HG03039 (cell line): ENCODE results near the gene MRPL1.
"Not testable (repeated sequence)": the region's sequence is repeated elsewhere in the genome, so short reads cannot be mapped to it uniquely, and the experiment has no call there.

Experiments
- ATAC-seq: cut with Tn5 transposase; IDR thresholded peaks from one replicate; pipeline ENCODE4 v1.9.1; 2021; ENCODE audit warnings: mild to moderate bottlenecking, moderate library complexity; ENCODE audit not compliant: unreplicated experiment

MRPL1 gene

GRCh38 chr4:77849278-77849965 lies 13.2 kb upstream of the MRPL1 start:
- ATAC-seq = no peak

- peak; percentile 84 for ATAC-seq
Observed at GRCh38 chr4:77852892-77853495, 9.6 kb upstream of the MRPL1 start.

DNA sequence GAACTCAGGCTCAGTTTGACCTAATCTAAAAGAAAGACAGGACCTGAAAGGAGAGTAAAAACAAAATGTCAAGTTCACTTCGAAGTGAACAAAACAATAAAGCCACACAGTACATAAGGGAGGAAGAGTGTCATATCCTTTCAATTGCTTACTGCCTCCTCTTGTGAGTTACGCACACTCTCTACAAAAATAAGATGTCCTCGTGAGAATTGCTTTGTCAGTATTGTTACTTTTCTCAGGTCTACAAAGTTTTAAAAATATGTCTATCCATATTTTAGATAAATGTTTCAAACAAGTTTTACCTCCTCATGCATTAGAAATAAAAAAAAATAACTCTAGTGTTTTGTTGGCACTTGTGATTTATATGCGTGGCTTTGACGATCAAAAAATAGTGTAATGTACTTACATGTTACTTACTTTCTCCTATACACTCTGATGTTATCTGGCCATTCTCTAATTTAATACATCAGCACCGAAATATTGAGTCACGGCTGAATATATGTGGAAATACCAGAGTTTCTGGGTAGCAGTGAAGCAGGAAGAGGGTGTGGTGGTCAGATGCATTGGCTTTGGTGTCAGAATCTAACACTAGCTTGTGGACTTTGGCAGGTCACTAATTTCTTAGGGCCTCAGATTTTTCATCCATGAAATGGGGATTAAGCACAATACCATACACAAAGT lies 8.1 kb upstream of the MRPL1 start:
- no peak for ATAC-seq

GRCh38 chr4:77856152-77856551 lies 6.5 kb upstream of the MRPL1 start:
- ATAC-seq = no peak

GRCh38 chr4:77859256-77859655 lies 3.4 kb upstream of the MRPL1 start:
- no peak for ATAC-seq

DNA sequence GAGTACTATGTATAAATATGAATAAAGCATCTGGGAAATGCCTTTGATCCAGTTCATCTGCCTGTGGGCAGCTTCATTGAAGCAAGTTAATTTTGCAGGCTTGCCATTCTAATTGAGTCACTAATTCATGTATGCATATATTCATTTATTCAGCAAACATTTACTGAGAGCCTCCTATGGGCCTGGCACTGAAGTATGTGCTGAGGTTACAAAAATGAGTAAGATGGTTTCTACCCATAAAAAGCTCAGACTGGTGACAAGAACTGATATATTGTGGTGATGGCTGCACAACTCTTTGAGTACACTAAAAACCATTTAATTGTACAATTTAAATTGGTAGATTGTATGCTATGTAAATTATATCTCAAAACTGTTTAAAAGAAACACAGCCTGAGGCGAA lies 1.1 kb upstream of the MRPL1 start:
- no peak for ATAC-seq

- not testable (repeated sequence) for ATAC-seq
Observed at GRCh38 chr4:77863341-77863740, 711 bp downstream of the MRPL1 start.

- no peak for ATAC-seq
Observed at GRCh38 chr4:77865259-77865658, 2.6 kb downstream of the MRPL1 start.

DNA sequence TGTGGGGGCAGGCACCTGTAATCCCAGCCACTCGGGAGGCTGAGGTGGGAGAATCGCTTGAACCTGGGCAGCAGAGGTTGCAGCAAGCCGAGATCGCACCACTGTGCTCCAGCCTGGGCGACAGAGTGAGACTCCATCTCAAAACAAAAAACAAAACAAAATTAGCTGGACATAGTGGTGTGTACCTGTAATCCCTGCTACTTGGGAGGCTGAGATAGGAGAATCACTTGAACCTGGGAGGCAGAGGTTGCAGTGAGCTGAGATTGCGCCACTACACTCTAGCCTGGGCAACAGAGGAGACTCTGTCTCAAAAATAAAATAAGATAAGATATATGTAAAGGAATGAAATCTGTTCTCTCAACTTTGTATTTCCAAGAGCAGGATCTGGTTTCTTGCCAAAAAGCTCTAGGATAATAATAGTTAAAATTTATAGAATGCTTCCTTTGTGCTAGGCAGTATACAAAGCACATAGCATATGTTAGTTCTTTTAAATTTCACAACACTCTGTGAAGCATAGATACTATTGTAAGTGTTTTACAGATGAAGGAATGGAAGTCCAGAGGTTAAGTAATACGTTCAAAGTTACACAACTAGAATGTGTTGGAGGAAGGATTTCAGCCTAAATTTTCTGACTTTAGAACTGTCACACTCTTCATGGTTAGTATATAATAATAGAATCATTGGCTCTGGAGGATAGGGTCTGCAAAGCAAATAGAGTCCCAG lies 10.3 kb downstream of the MRPL1 start:
- no peak for ATAC-seq

DNA sequence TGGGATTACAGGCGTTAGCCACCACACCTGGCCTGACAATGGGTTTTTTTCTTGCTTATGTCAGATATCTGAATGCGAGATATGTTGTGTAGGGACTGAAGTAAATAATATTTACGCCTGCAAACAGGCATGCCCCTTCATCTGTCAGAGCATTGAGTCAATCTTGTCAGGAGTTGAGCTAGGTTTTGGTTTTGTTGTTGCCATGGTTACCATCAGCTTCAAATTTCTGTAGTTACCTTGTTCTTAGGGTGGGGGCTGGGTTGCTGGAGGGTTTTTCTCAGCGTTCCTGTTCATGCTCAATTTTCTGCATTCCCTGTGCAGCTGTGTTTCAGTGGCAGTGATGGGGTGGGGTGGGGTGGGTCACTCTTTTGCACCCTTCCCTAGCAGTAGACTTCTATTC lies 14.5 kb downstream of the MRPL1 start:
- no peak for ATAC-seq

GRCh38 chr4:77877771-77878565 lies 15.3 kb downstream of the MRPL1 start:
- ATAC-seq = no peak

- no peak for ATAC-seq
Observed at GRCh38 chr4:77880784-77881183, 18.2 kb downstream of the MRPL1 start.

DNA sequence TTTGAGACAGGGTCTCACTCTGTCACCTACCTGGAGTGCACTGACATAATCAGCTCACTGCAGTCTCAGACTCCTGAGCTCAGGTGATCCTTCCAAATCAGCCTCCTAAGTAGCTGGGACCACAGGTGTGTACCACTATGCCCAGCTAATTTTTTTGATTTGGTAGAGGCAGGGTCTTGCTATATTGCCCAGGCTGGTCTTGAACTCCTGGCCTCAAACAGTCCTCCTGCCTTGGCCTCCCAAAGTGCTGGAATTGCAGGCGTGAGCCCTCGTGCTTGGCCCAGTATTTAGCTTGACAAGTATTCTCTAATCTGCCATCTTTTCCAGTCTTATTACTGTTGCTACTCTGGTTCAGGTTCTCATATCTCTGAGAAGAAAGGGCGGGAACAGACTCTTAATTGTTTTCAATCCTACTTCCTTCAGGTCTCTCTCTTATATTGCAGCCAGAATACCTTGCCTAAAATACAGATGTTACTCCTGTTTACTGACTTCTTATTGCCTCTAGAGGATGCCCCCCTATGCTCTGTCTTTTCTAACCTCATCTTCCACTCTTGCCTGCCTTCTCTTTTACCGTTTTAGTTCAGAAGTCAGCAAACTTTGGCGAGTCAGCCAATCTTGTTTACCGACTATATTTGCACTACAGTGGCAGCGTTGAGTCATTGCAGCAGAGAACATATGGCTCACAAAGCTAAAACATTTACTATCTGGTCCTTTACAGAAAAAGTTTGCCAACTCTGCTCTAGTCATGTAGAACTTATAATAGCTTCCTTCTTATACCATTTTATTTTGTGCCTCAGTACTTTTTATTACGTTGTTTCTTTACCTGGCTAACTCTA lies 19.0 kb downstream of the MRPL1 start:
- ATAC-seq = no peak

DNA sequence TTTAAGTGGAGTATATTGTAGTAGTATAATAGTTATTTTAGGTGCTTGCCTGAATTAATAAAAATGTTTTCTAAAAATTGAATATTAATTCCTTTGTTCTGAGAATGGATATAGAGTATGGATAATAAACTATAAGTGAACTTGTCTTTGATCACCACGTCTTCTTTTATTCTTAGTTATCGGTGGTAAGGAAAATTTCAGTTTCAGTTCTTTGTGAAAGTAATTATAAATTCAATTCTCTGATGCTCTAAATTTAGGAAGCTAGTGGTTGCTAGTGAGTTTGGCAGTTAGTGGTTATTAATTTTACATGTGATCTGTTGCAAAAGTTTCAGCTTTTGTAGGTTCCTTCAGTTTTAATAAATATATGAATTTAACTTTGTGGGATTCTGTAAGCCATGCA lies 30.8 kb downstream of the MRPL1 start:
- peak; percentile 49 for ATAC-seq

GRCh38 chr4:77899607-77900006 lies 37.0 kb downstream of the MRPL1 start:
- no peak for ATAC-seq

- no peak for ATAC-seq
Observed at GRCh38 chr4:77903186-77903585, 40.6 kb downstream of the MRPL1 start.

DNA sequence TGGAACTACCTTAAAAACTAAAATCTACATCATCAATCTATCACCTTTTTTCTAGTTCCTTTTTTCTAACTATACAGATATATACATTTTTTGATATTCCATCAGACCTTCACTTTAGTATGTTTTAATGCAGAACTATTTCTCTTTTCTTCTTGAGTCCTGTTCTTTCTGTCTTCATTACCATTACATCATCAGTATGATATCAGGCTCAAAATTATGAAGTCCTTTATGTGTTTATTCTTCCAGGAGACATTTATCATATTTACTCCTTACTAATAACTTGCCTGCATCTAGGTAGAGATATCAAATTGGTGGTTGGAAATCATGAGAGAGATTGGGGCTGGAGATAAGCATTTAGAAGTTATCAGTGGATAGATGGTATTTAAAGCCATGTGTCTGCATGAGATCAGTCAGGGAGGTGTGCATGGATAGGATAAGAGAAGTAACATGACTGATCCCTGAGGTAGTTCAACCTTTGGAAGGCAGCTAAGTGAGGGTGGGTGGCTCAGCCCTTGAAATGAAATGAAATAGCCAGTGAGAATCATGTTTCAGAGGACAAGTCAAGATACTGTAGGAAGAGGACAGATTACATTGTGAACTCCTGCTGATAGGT lies 43.1 kb downstream of the MRPL1 start:
- ATAC-seq = no peak

DNA sequence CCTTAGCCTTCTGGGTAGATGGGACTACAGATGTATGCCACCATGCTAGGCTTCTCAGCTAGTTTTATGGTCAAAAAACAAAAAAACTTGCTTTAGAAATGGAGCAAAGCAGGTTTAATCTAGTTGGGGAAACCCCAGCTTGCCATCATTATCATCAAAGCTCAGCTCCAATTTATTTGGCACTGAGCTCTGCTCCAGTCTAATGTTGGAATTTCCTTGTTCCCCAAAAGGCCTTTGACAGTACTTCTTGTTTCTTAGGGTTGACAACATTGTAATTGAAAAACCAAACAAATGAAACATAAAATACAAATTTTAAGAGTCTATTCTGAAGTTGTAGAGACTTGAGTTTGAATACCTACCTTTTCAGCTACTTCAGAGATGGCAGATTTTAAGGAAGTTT lies 48.0 kb downstream of the MRPL1 start:
- no peak for ATAC-seq

GRCh38 chr4:77911091-77911490 lies 48.5 kb downstream of the MRPL1 start:
- ATAC-seq = no peak
